ENCODE results near the gene PARD3B. TPM values are rescaled to one million over a fixed set of nuclear protein-coding genes. Genes with fewer than 3 reads are reported as not detected.
A peak's percentile ranks its signal among the peaks of the same experiment; 100 is the strongest.

Gene PARD3B
- total and polyA plus RNA-seq, 2 experiments from 2014 or later, result 4.3 to 8.5 TPM

GRCh38 chr2:205386109-205386508 is 840.8 kb downstream of the PARD3B start:
- H3K27me3 ChIP-seq, result no peaks in the 10 kb centered on the region
- TF ChIP-seq, protein P1, sequence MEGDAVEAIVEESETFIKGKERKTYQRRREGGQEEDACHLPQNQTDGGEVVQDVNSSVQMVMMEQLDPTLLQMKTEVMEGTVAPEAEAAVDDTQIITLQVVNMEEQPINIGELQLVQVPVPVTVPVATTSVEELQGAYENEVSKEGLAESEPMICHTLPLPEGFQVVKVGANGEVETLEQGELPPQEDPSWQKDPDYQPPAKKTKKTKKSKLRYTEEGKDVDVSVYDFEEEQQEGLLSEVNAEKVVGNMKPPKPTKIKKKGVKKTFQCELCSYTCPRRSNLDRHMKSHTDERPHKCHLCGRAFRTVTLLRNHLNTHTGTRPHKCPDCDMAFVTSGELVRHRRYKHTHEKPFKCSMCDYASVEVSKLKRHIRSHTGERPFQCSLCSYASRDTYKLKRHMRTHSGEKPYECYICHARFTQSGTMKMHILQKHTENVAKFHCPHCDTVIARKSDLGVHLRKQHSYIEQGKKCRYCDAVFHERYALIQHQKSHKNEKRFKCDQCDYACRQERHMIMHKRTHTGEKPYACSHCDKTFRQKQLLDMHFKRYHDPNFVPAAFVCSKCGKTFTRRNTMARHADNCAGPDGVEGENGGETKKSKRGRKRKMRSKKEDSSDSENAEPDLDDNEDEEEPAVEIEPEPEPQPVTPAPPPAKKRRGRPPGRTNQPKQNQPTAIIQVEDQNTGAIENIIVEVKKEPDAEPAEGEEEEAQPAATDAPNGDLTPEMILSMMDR (IDR thresholded peaks at IDR 0.05; ENCODE audit: low read depth, low read length), result no peak
- H3K27ac ChIP-seq, result no peak overlapping the region
- DNase-seq (ENCODE audit: low read depth in 1 of 2, low spot score in 1 of 2), result peak in 1 of 2 donors; percentile 60
- no peaks in the 10 kb centered on the region for H3K4me1 ChIP-seq (ENCODE audit: low read depth)
- H3K4me3 ChIP-seq, result no peak overlapping the region
- H3K9me3 ChIP-seq (ENCODE audit: low read depth), result no peaks in the 10 kb centered on the region
- no peaks in the 10 kb centered on the region for H3K36me3 ChIP-seq

DNA sequence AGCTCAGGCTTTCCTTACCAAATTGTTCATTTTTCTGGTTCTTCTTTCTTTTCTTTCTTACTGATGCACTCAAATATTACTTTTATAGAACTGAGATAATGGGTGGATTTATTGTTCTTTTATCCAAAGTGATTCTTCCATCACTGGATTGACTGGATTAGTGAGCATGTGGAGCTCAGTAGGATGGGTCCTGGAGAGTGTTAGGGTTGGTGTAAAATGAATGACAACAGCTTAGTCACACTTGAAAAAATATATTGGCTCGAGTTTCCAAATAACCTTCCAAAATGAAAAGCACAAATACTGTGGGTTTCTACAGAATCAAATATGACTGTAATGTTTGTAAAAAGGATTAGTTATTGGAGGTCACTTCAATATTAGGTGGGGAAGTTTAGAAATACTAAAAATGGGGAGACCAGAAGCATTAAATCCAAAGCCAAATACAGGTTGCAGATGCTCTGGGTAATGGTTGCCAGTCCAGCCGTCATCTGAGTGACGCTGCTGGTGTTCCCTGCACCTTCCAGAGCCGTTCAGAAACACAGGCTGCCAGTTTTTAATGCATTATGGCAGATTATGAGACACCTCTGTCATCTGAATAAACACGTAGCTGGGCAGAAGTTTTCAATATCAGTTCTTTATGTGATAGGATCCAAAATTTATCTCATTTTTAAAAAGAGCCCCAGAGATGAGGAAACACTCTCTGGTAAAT is 842.2 kb downstream of the PARD3B start:
- H3K36me3 ChIP-seq, result no peaks in the 10 kb centered on the region
- no peaks in the 10 kb centered on the region for H3K9me3 ChIP-seq (ENCODE audit: low read depth)
- H3K27me3 ChIP-seq, result no peaks in the 10 kb centered on the region
- no peak for DNase-seq (ENCODE audit: low read depth in 1 of 2, low spot score in 1 of 2)
- H3K4me1 ChIP-seq (ENCODE audit: low read depth), result peaks cover 3% of the 10 kb centered on the region
- H3K27ac ChIP-seq, result no peak overlapping the region
- TF ChIP-seq, protein P1 (IDR thresholded peaks at IDR 0.05; ENCODE audit: low read depth, low read length), result no peak
- no peak overlapping the region for H3K4me3 ChIP-seq

GRCh38 chr2:205390866-205391265 is 845.6 kb downstream of the PARD3B start:
- no peaks in the 10 kb centered on the region for H3K27me3 ChIP-seq
- DNase-seq (ENCODE audit: low read depth in 1 of 2, low spot score in 1 of 2), result no peak
- TF ChIP-seq, protein P1 (IDR thresholded peaks at IDR 0.05; ENCODE audit: low read depth, low read length), result no peak
- H3K4me1 ChIP-seq (ENCODE audit: low read depth), result peaks cover 3% of the 10 kb centered on the region
- no peaks in the 10 kb centered on the region for H3K36me3 ChIP-seq
- no peak overlapping the region for H3K27ac ChIP-seq
- H3K4me3 ChIP-seq, result no peak overlapping the region
- H3K9me3 ChIP-seq (ENCODE audit: low read depth), result no peaks in the 10 kb centered on the region

DNA sequence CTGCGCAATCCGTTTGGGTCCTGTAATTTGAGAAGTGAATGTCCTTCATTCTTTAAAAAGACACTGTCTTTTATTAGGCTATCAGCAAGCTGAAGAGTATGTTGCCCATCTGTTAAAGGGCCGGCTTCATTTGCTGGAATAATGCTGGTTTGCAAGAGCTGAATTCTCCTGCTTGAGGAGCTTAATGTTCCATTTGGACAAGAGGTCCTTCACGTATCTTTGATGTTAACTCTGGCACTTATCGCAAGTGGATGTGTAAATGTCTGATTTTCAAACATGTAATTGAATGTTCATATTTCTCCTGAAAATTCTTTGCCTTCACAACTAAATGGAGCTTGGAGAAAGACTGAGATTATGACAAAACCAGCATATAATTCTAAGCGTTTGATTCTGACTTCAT is 856.2 kb downstream of the PARD3B start:
- DNase-seq (ENCODE audit: low read depth in 1 of 2, low spot score in 1 of 2), result no peak
- Histone ChIP-seq H3K4me1 (ENCODE audit: low read depth) (peaks cover 30% of the 10 kb centered on the region), H3K4me3 (no peak overlapping the region), H3K9me3 (ENCODE audit: low read depth) (no peaks in the 10 kb centered on the region), H3K27me3 (no peaks in the 10 kb centered on the region), H3K27ac (peak overlapping the region; percentile 27), H3K36me3 (no peaks in the 10 kb centered on the region)
- TF ChIP-seq, protein P1 (IDR thresholded peaks at IDR 0.05; ENCODE audit: low read depth, low read length), result no peak

DNA sequence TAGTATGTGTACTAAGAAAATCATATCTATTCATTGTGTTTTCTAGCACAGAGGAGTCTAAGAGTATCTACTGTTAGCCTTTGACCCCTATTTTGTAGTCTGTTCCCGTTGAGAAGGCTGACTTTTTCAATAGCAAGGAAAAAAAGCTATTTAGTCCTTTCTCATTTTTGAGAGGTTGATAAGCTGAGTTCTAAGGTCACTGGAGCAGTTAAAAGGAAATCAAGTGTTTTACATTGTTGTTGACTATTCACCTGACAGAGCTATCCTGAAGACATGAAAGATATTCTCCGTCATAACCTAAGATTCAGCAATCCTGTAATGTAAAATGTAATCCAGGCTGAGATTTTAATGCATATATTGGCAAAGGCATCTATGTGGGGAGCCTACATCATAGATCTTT is 856.7 kb downstream of the PARD3B start:
- Histone ChIP-seq H3K9me3 (ENCODE audit: low read depth) (no peaks in the 10 kb centered on the region), H3K4me1 (ENCODE audit: low read depth) (peaks cover 30% of the 10 kb centered on the region), H3K36me3 (no peaks in the 10 kb centered on the region), H3K27ac (peak overlapping the region; percentile 27), H3K4me3 (no peak overlapping the region), H3K27me3 (no peaks in the 10 kb centered on the region)
- TF ChIP-seq, protein P1 (IDR thresholded peaks at IDR 0.05; ENCODE audit: low read depth, low read length), result no peak
- DNase-seq (ENCODE audit: low read depth in 1 of 2, low spot score in 1 of 2), result no peak
